DND-41 (cell line): ENCODE measurements around the gene MT1HL1.
"Not testable (repeated sequence)": the region's sequence is repeated elsewhere in the genome, so short reads cannot be mapped to it uniquely, and the experiment has no call there.

Experiments
- ATAC-seq: fragments of 200-7000 bp; cut with Tn5 transposase; 3 replicates; pipeline ENCODE4 v1.9.1; 2021; ENCODE audit warnings: low read depth; ENCODE audit not compliant: insufficient read depth
- DNase-seq: peaks from one replicate; pipeline ENCODE4 v3.0.0-alpha.2; 2020
- H2AFZ ChIP-seq: 2 replicates; pipeline ENCODE4 v1.6.0; 2012; ENCODE audit warnings: low read depth, low read length
- H3K27ac ChIP-seq: 2 replicates; pipeline ENCODE4 v1.5.1; 2012; ENCODE audit warnings: low read length, inconsistent platforms
- H3K27me3 ChIP-seq: fragments of 200-600 bp; sonication (generic); 2 replicates; pipeline ENCODE4 v1.6.0; 2012; ENCODE audit warnings: low read length, mild to moderate bottlenecking, inconsistent platforms; ENCODE audit not compliant: insufficient read depth, poor library complexity
- H3K36me3 ChIP-seq: 2 replicates; pipeline ENCODE4 v1.5.1; 2012; ENCODE audit warnings: low read length, inconsistent platforms; ENCODE audit not compliant: insufficient read depth
- H3K4me1 ChIP-seq: 2 replicates; pipeline ENCODE4 v1.5.1; 2012; ENCODE audit warnings: mild to moderate bottlenecking, low read length; ENCODE audit not compliant: insufficient read depth
- H3K4me2 ChIP-seq: 2 replicates; pipeline ENCODE4 v1.6.0; 2012; ENCODE audit warnings: mild to moderate bottlenecking, moderate library complexity, low read length, inconsistent platforms; ENCODE audit not compliant: insufficient read depth
- H3K4me3 ChIP-seq, 2 experiments: fragments of 200-600 bp in 1 of 2; shearing (Covaris generic) in 1 of 2; 2 replicates each; pipeline ENCODE4 v1.5.1; 2012 to 2016; ENCODE audit warnings: inconsistent platforms in 2 of 2, low read length in 2 of 2, mild to moderate bottlenecking in 2 of 2, low read depth in 1 of 2, moderate library complexity in 1 of 2
- H3K79me2 ChIP-seq: 2 replicates; pipeline ENCODE4 v1.6.0; 2012; ENCODE audit warnings: low read length, inconsistent platforms; ENCODE audit not compliant: insufficient read depth
- H3K9ac ChIP-seq: 2 replicates; pipeline ENCODE4 v1.6.0; 2012; ENCODE audit warnings: low read depth, mild to moderate bottlenecking, inconsistent platforms, low read length, moderate library complexity
- H3K9me3 ChIP-seq: 2 replicates; pipeline ENCODE4 v1.5.1; 2012; ENCODE audit warnings: low read length, moderate library complexity, mild to moderate bottlenecking, inconsistent platforms; ENCODE audit not compliant: insufficient read depth, severe bottlenecking
- H4K20me1 ChIP-seq: 2 replicates; pipeline ENCODE4 v1.6.0; 2012; ENCODE audit warnings: low read length; ENCODE audit not compliant: insufficient read depth
- CTCF ChIP-seq: IDR thresholded peaks from 2 replicates; pipeline ENCODE4 v1.5.1; 2012; ENCODE audit warnings: borderline replicate concordance, low read length, moderate library complexity, mild to moderate bottlenecking; ENCODE audit not compliant: poor library complexity, severe bottlenecking; ENCODE audit errors: extremely low read depth
- EZH2 ChIP-seq: IDR thresholded peaks from 3 replicates; pipeline ENCODE4 v1.6.1; 2012; ENCODE audit warnings: borderline replicate concordance, low read depth, mild to moderate bottlenecking, moderate library complexity, low read length, inconsistent platforms; ENCODE audit not compliant: severe bottlenecking

Gene MT1HL1

GRCh38 chr1:236989290-236990051, 14.8 kb downstream of the MT1HL1 start:
- H4K20me1 ChIP-seq = no peaks in the 10 kb centered on the region

GRCh38 chr1:236983818-236984217, 20.4 kb downstream of the MT1HL1 start:
- DNase-seq = no peak
- TF ChIP-seq CTCF = no peak

More at GRCh38 chr1:236989290-236990051, 14.8 kb downstream of the MT1HL1 start:
- peaks cover 6% of the 10 kb centered on the region for H3K9me3 ChIP-seq
- ATAC-seq = no peak
- H2AFZ ChIP-seq = no peak overlapping the region
- no peak overlapping the region for H3K9ac ChIP-seq
- H3K4me3 ChIP-seq = no peak overlapping the region
- peaks cover 3% of the 10 kb centered on the region for H3K27me3 ChIP-seq
- no peak overlapping the region for H3K27ac ChIP-seq
- H3K36me3 ChIP-seq = no peaks in the 10 kb centered on the region
- no peak for TF ChIP-seq CTCF
- TF ChIP-seq EZH2 = no peak
- H3K4me2 ChIP-seq = no peak overlapping the region
- H3K4me1 ChIP-seq = no peaks in the 10 kb centered on the region
- DNase-seq = no peak
- no peaks in the 10 kb centered on the region for H3K79me2 ChIP-seq

GRCh38 chr1:236982380-236982779, 21.9 kb downstream of the MT1HL1 start:
- Histone ChIP-seq H3K27ac (no peak overlapping the region), H3K4me1 (no peaks in the 10 kb centered on the region), H3K36me3 (no peaks in the 10 kb centered on the region), H3K9ac (no peak overlapping the region), H3K79me2 (no peaks in the 10 kb centered on the region), H3K9me3 (no peaks in the 10 kb centered on the region), H3K4me2 (no peak overlapping the region), H2AFZ (no peak overlapping the region), H3K27me3 (peaks cover 3% of the 10 kb centered on the region), H3K4me3 (no peak overlapping the region), H4K20me1 (no peaks in the 10 kb centered on the region)
- ATAC-seq = no peak
- no peak for TF ChIP-seq EZH2
- TF ChIP-seq CTCF = no peak
- DNase-seq = no peak

More at GRCh38 chr1:236983818-236984217, 20.4 kb downstream of the MT1HL1 start:
- Histone ChIP-seq H3K27ac (no peak overlapping the region), H3K27me3 (peaks cover 3% of the 10 kb centered on the region), H3K4me2 (no peak overlapping the region), H3K79me2 (no peaks in the 10 kb centered on the region), H3K9me3 (no peaks in the 10 kb centered on the region), H3K9ac (no peak overlapping the region), H4K20me1 (no peaks in the 10 kb centered on the region), H2AFZ (no peak overlapping the region), H3K4me3 (no peak overlapping the region), H3K36me3 (no peaks in the 10 kb centered on the region), H3K4me1 (no peaks in the 10 kb centered on the region)
- no peak for ATAC-seq

- not testable (repeated sequence) for DNase-seq, H3K4me2 ChIP-seq, H3K9me3 ChIP-seq, H3K4me1 ChIP-seq, H3K4me3 ChIP-seq, H3K27me3 ChIP-seq, ATAC-seq, H3K79me2 ChIP-seq, H2AFZ ChIP-seq, H3K27ac ChIP-seq, H3K9ac ChIP-seq, H3K36me3 ChIP-seq, H4K20me1 ChIP-seq
Measured at GRCh38 chr1:236981431-236981830, 22.8 kb downstream of the MT1HL1 start.
